SJSA1 (cell line): ENCODE data around the gene SLC7A5. TPM values are rescaled to one million over a fixed set of nuclear protein-coding genes. Genes with fewer than 3 reads are reported as not detected.

Source experiments
- DNase-seq, 2 experiments: peaks; one replicate each; pipeline ENCODE4 v3.0.0-alpha.2; 2015 to 2020; ENCODE audit warnings: low spot score in 2 of 2, low read depth in 1 of 2
- H3K27ac ChIP-seq: fragments of 250-450 bp; sonication (Bioruptor Pico); 2 replicates; pipeline ENCODE4 v1.5.1; 2020; ENCODE audit warnings: mild to moderate bottlenecking, moderate library complexity
- H3K27me3 ChIP-seq: fragments of 250-450 bp; sonication (Bioruptor Pico); replicated peaks from 2 replicates; pipeline ENCODE4 v1.5.1; 2020; ENCODE audit warnings: mild to moderate bottlenecking, moderate library complexity
- H3K36me3 ChIP-seq: fragments of 250-450 bp; sonication (Bioruptor Pico); 2 replicates; pipeline ENCODE4 v1.5.1; 2020; ENCODE audit warnings: mild to moderate bottlenecking
- H3K4me1 ChIP-seq: fragments of 250-450 bp; sonication (Bioruptor Pico); replicated peaks from 2 replicates; pipeline ENCODE4 v1.6.1; 2021; ENCODE audit warnings: mild to moderate bottlenecking
- H3K4me3 ChIP-seq: fragments of 250-450 bp; sonication (Bioruptor Pico); 2 replicates; pipeline ENCODE4 v1.5.1; 2020; ENCODE audit warnings: mild to moderate bottlenecking
- H3K9me3 ChIP-seq: fragments of 250-450 bp; sonication (Bioruptor Pico); replicated peaks from 2 replicates; pipeline ENCODE4 v1.5.1; 2020; ENCODE audit warnings: mild to moderate bottlenecking
- total RNA-seq: library from RNA; depleted of rRNA; stranded (reverse); fragments of >200 nt; shearing (Covaris generic); gene quantifications from 2 replicates; pipeline ENCODE4 v1.2.3, GENCODE V29; 2014

SLC7A5 gene
- total RNA-seq, 1 experiment from 2014 or later = 238 TPM

GRCh38 chr16:87849419-87850008 lies 19.8 kb downstream of the SLC7A5 start:
- Histone ChIP-seq H3K27ac (no peak overlapping the region), H3K4me1 (peaks cover 62% of the 10 kb centered on the region), H3K36me3 (peaks cover 91% of the 10 kb centered on the region), H3K27me3 (no peaks in the 10 kb centered on the region), H3K4me3 (no peak overlapping the region), H3K9me3 (no peaks in the 10 kb centered on the region)
- no peak for DNase-seq

- Histone ChIP-seq H3K36me3 (peaks cover 95% of the 10 kb centered on the region), H3K4me1 (peaks cover 57% of the 10 kb centered on the region), H3K9me3 (no peaks in the 10 kb centered on the region), H3K27me3 (no peaks in the 10 kb centered on the region), H3K27ac (no peak overlapping the region), H3K4me3 (no peak overlapping the region)
- no peak for DNase-seq
These were observed 20.5 kb downstream of the SLC7A5 start for GRCh38 chr16:87848676-87849345.

- H3K36me3 ChIP-seq = peaks cover 98% of the 10 kb centered on the region
These were observed 21.3 kb downstream of the SLC7A5 start for GRCh38 chr16:87847785-87848675.

GRCh38 chr16:87847467-87847784 lies 21.9 kb downstream of the SLC7A5 start:
- no peaks in the 10 kb centered on the region for H3K9me3 ChIP-seq
- no peak overlapping the region for H3K27ac ChIP-seq
- peaks cover 98% of the 10 kb centered on the region for H3K36me3 ChIP-seq
- DNase-seq = no peak
- H3K4me3 ChIP-seq = no peak overlapping the region
- H3K4me1 ChIP-seq = peaks cover 46% of the 10 kb centered on the region
- no peaks in the 10 kb centered on the region for H3K27me3 ChIP-seq

More at GRCh38 chr16:87847785-87848675, 21.3 kb downstream of the SLC7A5 start:
- H3K4me1 ChIP-seq = peaks cover 52% of the 10 kb centered on the region
- H3K4me3 ChIP-seq = no peak overlapping the region
- H3K27me3 ChIP-seq = no peaks in the 10 kb centered on the region
- DNase-seq = no peak
- no peak overlapping the region for H3K27ac ChIP-seq
- H3K9me3 ChIP-seq = no peaks in the 10 kb centered on the region

DNA sequence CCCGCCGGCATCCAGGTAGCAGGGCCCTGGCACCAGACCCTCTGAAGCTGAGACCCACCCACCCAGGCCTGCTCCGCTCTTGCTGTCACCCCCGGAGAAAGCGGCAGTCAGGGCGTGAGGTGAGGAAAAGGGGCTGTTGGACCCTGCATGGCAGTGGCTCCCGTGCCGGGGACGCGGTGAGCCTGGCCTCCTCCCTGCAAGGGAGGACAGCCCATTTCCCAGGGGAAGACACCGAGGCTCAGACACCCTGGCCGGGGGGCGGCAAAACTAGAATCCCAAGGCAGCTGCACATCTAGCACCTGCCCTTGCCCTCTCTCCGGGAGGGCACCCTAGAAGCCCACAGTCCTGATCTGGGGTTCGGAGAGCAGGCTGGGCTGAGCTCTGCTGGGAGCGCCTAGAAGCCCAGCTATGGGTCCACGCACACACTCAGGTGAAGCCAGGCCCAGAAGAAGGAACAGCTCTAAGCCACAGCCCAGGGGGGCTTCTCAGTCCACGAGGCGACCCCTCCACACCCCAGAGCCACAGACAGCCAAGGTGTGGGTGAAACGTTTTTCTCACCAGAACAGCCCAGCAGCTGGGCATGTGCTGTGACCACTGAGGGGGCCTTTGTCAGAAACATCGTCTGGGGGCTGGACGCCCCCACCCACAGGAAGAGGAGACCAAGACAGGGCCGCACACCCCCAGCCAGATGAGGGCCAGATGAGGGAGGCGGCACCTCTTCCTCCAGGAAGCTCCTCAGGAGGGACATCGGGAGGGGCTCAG lies 22.4 kb downstream of the SLC7A5 start:
- DNase-seq = no peak
- H3K9me3 ChIP-seq = no peaks in the 10 kb centered on the region
- H3K36me3 ChIP-seq = peaks cover 98% of the 10 kb centered on the region
- no peaks in the 10 kb centered on the region for H3K27me3 ChIP-seq
- H3K4me3 ChIP-seq = no peak overlapping the region
- no peak overlapping the region for H3K27ac ChIP-seq
- peaks cover 40% of the 10 kb centered on the region for H3K4me1 ChIP-seq

DNA sequence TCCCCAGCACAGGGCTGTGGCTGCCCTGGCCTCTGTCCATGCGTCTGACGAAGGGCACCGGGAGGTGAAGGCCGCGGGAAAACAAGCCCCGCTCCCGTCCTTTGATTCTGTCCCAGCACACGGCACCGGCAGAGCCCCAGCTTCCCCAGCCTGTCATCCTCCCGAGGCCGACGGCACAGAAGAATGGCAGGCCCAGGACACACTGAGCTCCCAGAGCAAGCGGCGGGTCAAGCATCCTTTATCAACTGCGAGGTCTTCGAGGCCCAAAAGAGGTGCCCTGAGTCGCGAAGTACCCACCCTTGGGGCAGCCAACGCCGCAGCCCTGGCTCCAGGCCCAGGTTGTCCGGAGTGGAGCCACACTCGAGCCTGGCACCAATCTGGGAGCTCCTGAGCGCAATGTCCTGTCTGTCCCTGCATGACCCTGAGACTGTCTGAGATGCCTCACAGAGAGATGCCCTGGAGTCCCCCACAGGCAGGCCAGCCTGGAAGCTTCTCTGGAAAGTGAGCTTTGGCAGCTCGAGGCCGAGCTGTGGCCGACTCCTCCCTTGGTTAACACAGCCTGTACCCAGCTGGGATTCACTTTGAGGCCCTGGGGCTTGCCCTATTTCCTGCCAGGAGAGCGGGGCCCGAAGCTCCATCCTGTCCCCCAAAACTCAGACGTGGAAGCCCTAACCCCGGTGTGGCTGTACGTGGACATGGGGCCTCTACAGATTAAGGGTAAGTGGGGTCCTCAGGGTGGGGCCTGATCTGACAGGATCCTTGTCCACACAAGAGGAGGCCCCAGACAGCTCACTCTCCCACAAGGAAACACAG lies 23.3 kb downstream of the SLC7A5 start:
- H3K36me3 ChIP-seq = peaks cover 98% of the 10 kb centered on the region
- H3K9me3 ChIP-seq = no peaks in the 10 kb centered on the region
- DNase-seq = no peak
- H3K4me1 ChIP-seq = peaks cover 32% of the 10 kb centered on the region
- H3K27me3 ChIP-seq = no peaks in the 10 kb centered on the region
- H3K4me3 ChIP-seq = no peak overlapping the region
- 0 out of 2 replicates have a peak overlapping the region, but pooled peaks have one; percentile 8 for H3K27ac ChIP-seq

DNA sequence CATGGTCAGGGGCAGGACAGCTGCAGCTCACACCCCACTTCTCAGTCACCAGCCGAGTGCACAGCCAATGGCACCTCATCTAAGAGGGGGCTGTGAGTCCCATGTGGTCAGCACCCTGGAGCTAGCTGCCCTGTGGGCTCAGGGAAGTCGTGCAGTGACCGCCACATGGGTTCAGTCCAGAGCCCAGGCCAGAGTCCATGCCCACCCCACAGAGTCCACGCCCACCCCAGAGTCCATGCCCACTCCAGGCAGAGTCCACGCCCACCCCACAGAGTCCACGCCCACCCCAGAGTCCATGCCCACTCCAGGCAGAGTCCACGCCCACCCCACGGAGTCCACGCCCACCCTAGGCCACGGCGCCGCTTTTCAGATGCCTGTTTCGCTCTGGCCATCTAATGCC lies 24.1 kb downstream of the SLC7A5 start:
- Histone ChIP-seq H3K9me3 (no peaks in the 10 kb centered on the region), H3K4me3 (no peak overlapping the region), H3K27ac (no peak overlapping the region), H3K36me3 (peaks cover 98% of the 10 kb centered on the region), H3K4me1 (peaks cover 24% of the 10 kb centered on the region), H3K27me3 (no peaks in the 10 kb centered on the region)
- no peak for DNase-seq

DNA sequence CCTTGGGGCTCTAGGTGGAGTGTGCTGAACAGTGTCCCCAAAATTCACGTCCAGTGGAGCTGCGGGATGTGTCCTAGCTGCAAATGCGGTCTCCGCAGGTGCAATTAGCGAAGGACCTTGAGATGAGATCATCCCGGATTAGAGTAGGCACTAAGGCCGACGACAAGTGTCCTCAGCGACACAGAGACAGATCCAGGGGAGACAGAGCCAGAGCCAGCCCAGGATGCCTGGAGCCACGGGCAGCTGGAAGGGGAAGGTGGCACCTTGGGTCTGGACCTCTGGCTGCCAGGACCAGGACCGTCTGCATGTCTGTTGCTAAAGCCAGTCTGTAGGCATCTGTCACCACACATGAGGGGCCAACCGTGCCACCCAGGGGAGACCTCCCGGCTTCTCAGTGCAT lies 24.5 kb downstream of the SLC7A5 start:
- no peak for DNase-seq
- H3K27ac ChIP-seq = no peak overlapping the region

GRCh38 chr16:87844120-87844733 lies 25.1 kb downstream of the SLC7A5 start:
- Histone ChIP-seq H3K27ac (no peak overlapping the region), H3K9me3 (no peaks in the 10 kb centered on the region), H3K36me3 (peaks cover 98% of the 10 kb centered on the region), H3K4me3 (no peak overlapping the region), H3K4me1 (peaks cover 17% of the 10 kb centered on the region), H3K27me3 (no peaks in the 10 kb centered on the region)
- no peak for DNase-seq

More for the DNA sequence above, 24.5 kb downstream of the SLC7A5 start:
- H3K36me3 ChIP-seq = peaks cover 98% of the 10 kb centered on the region
- peaks cover 20% of the 10 kb centered on the region for H3K4me1 ChIP-seq
- no peak overlapping the region for H3K4me3 ChIP-seq
- H3K27me3 ChIP-seq = no peaks in the 10 kb centered on the region
- H3K9me3 ChIP-seq = no peaks in the 10 kb centered on the region

DNA sequence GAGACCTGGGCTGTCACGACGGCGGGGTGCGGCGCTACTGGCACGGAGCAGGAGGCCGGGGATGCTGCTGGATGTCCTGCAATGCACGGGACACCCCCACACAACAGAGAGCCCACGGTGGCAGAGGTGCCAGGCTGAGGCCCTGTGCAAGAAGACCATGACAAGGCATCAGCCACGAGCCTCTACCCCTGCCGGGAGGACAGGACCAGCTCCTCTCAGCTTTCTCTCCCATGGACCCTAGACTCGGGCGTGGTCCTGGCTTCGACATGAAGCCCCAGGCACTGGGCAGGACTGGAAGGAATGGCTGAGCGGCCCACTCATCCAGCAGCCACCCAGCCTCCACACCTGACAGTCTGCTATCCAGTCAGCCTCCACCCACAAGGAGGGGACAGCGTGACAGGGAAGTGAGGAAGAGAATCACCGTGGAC lies 25.6 kb downstream of the SLC7A5 start:
- Histone ChIP-seq H3K9me3 (no peaks in the 10 kb centered on the region), H3K27ac (no peak overlapping the region), H3K27me3 (no peaks in the 10 kb centered on the region), H3K4me1 (peaks cover 21% of the 10 kb centered on the region), H3K4me3 (no peak overlapping the region), H3K36me3 (peaks cover 98% of the 10 kb centered on the region)
- DNase-seq = no peak

GRCh38 chr16:87842209-87842869 lies 27.0 kb downstream of the SLC7A5 start:
- H3K4me1 ChIP-seq = peaks cover 27% of the 10 kb centered on the region

More at GRCh38 chr16:87842209-87842869, 27.0 kb downstream of the SLC7A5 start:
- DNase-seq = no peak
- Histone ChIP-seq H3K27ac (no peak overlapping the region), H3K36me3 (peaks cover 98% of the 10 kb centered on the region), H3K9me3 (no peaks in the 10 kb centered on the region), H3K4me3 (no peak overlapping the region), H3K27me3 (no peaks in the 10 kb centered on the region)
